ENCODE data around the gene PRDM16.

The PRDM16 gene

GRCh38 chr1:3305156-3305555 is 236.2 kb downstream of the PRDM16 start:
- Histone ChIP-seq H3K36me3 (replicated peaks; ENCODE audit: insufficient read depth, low read length) (no peaks in the 10 kb centered on the region), H3K9me2 (replicated peaks; ENCODE audit: insufficient read depth, low read length) (no peaks in the 10 kb centered on the region), H4K20me1 (ENCODE audit: insufficient read depth, low read length) (no peaks in the 10 kb centered on the region), H3F3A (ENCODE audit: insufficient read depth, low read length) (no peaks in the 10 kb centered on the region), H3K79me2 (ENCODE audit: low read length) (no peaks in the 10 kb centered on the region), H3K4me2 (ENCODE audit: low read depth, low read length) (no peak overlapping the region), H3K4me3 (ENCODE audit: low read length) (no peak overlapping the region), H3K4me1 (ENCODE audit: low read length) (0 out of 2 replicates have a peak, but pooled peaks cover 4% of the 10 kb centered on the region), H3K9ac (ENCODE audit: low read length) (no peak overlapping the region), H3K27ac (ENCODE audit: low read length) (no peak overlapping the region), H3K27me3 (replicated peaks; ENCODE audit: insufficient read depth, low read length) (peaks cover 92% of the 10 kb centered on the region), H2AFZ (ENCODE audit: low read length) (no peak overlapping the region), H3K9me3 (replicated peaks; ENCODE audit: insufficient read depth, low read length) (no peaks in the 10 kb centered on the region)
- no peak for DNase-seq
- no peak for TF ChIP-seq EZH2 (optimal IDR thresholded peaks at IDR 0.05; ENCODE audit: low read depth, low read length)
- TF ChIP-seq CTCF (IDR thresholded peaks at IDR 0.05; ENCODE audit: low read length), result no peak
- no peak for TF ChIP-seq EZH2phosphoT487 (IDR thresholded peaks at IDR 0.05; ENCODE audit: low read length)

- TF ChIP-seq EZH2 (optimal IDR thresholded peaks at IDR 0.05; ENCODE audit: low read depth, low read length) (no peak), EZH2phosphoT487 (IDR thresholded peaks at IDR 0.05; ENCODE audit: low read length) (no peak)
These were observed 237.7 kb downstream of the PRDM16 start for GRCh38 chr1:3306583-3307291.

GRCh38 chr1:3307359-3307758 is 238.4 kb downstream of the PRDM16 start:
- Histone ChIP-seq H3K79me2 (ENCODE audit: low read length) (no peaks in the 10 kb centered on the region), H3K4me3 (ENCODE audit: low read length) (no peak overlapping the region; the same call in 1 of the 2 replicates), H3K9ac (ENCODE audit: low read length) (no peak overlapping the region), H3K36me3 (replicated peaks; ENCODE audit: insufficient read depth, low read length) (no peaks in the 10 kb centered on the region), H3K4me2 (ENCODE audit: low read depth, low read length) (peak overlapping the region; percentile 45), H3F3A (ENCODE audit: insufficient read depth, low read length) (no peaks in the 10 kb centered on the region), H3K4me1 (ENCODE audit: low read length) (0 out of 2 replicates have a peak, but pooled peaks cover 4% of the 10 kb centered on the region), H3K9me2 (replicated peaks; ENCODE audit: insufficient read depth, low read length) (no peaks in the 10 kb centered on the region), H3K27ac (ENCODE audit: low read length) (no peak overlapping the region), H3K27me3 (replicated peaks; ENCODE audit: insufficient read depth, low read length) (peaks cover 92% of the 10 kb centered on the region), H2AFZ (ENCODE audit: low read length) (no peak overlapping the region), H4K20me1 (ENCODE audit: insufficient read depth, low read length) (no peaks in the 10 kb centered on the region), H3K9me3 (replicated peaks; ENCODE audit: insufficient read depth, low read length) (no peaks in the 10 kb centered on the region)
- no peak for TF ChIP-seq CTCF (IDR thresholded peaks at IDR 0.05; ENCODE audit: low read length)
- no peak for TF ChIP-seq EZH2 (optimal IDR thresholded peaks at IDR 0.05; ENCODE audit: low read depth, low read length)
- TF ChIP-seq EZH2phosphoT487 (IDR thresholded peaks at IDR 0.05; ENCODE audit: low read length), result no peak
- DNase-seq, result no peak

More at GRCh38 chr1:3306583-3307291, 237.7 kb downstream of the PRDM16 start:
- no peak for DNase-seq
- no peaks in the 10 kb centered on the region for H3K9me2 ChIP-seq (replicated peaks; ENCODE audit: insufficient read depth, low read length)
- no peaks in the 10 kb centered on the region for H3K36me3 ChIP-seq (replicated peaks; ENCODE audit: insufficient read depth, low read length)
- H3K4me2 ChIP-seq (ENCODE audit: low read depth, low read length), result peak overlapping the region; percentile 45
- H3K4me1 ChIP-seq (ENCODE audit: low read length), result 0 out of 2 replicates have a peak, but pooled peaks cover 4% of the 10 kb centered on the region
- no peak overlapping the region; the same call in 1 of the 2 replicates for H3K4me3 ChIP-seq (ENCODE audit: low read length)
- no peaks in the 10 kb centered on the region for H3K79me2 ChIP-seq (ENCODE audit: low read length)
- H3F3A ChIP-seq (ENCODE audit: insufficient read depth, low read length), result no peaks in the 10 kb centered on the region
- H3K27ac ChIP-seq (ENCODE audit: low read length), result no peak overlapping the region
- H3K27me3 ChIP-seq (replicated peaks; ENCODE audit: insufficient read depth, low read length), result peaks cover 92% of the 10 kb centered on the region
- H4K20me1 ChIP-seq (ENCODE audit: insufficient read depth, low read length), result no peaks in the 10 kb centered on the region
- no peaks in the 10 kb centered on the region for H3K9me3 ChIP-seq (replicated peaks; ENCODE audit: insufficient read depth, low read length)
- no peak overlapping the region for H3K9ac ChIP-seq (ENCODE audit: low read length)
- H2AFZ ChIP-seq (ENCODE audit: low read length), result no peak overlapping the region

- H3K9me2 ChIP-seq (replicated peaks; ENCODE audit: insufficient read depth, low read length), result no peaks in the 10 kb centered on the region
- H3K79me2 ChIP-seq (ENCODE audit: low read length), result no peaks in the 10 kb centered on the region
- H3K27ac ChIP-seq (ENCODE audit: low read length), result no peak overlapping the region
- peaks cover 95% of the 10 kb centered on the region for H3K27me3 ChIP-seq (replicated peaks; ENCODE audit: insufficient read depth, low read length)
- no peaks in the 10 kb centered on the region for H3F3A ChIP-seq (ENCODE audit: insufficient read depth, low read length)
- H2AFZ ChIP-seq (ENCODE audit: low read length), result no peak overlapping the region
- H3K4me2 ChIP-seq (ENCODE audit: low read depth, low read length), result no peak overlapping the region
- H3K9ac ChIP-seq (ENCODE audit: low read length), result no peak overlapping the region
- TF ChIP-seq CTCF (IDR thresholded peaks at IDR 0.05; ENCODE audit: low read length) (no peak), EZH2phosphoT487 (IDR thresholded peaks at IDR 0.05; ENCODE audit: low read length) (no peak), EZH2 (optimal IDR thresholded peaks at IDR 0.05; ENCODE audit: low read depth, low read length) (no peak)
- H4K20me1 ChIP-seq (ENCODE audit: insufficient read depth, low read length), result no peaks in the 10 kb centered on the region
- no peaks in the 10 kb centered on the region for H3K36me3 ChIP-seq (replicated peaks; ENCODE audit: insufficient read depth, low read length)
- no peak for DNase-seq
- 0 out of 2 replicates have a peak, but pooled peaks cover 4% of the 10 kb centered on the region for H3K4me1 ChIP-seq (ENCODE audit: low read length)
- no peaks in the 10 kb centered on the region for H3K9me3 ChIP-seq (replicated peaks; ENCODE audit: insufficient read depth, low read length)
- no peak overlapping the region for H3K4me3 ChIP-seq (ENCODE audit: low read length)
These were observed 239.1 kb downstream of the PRDM16 start for GRCh38 chr1:3308053-3308452.
